ENCODE measurements around the gene CNOT3. TPM values are rescaled to one million over a fixed set of nuclear protein-coding genes. Genes with fewer than 3 reads are reported as not detected.

CNOT3 gene
- total and polyA plus RNA-seq, 2 of the 13 experiments (the other 11 are each of a cell fraction or from before 2014, with no cell fraction given), result 4.3 to 5.8 TPM

- TF ChIP-seq TCF7L2 (IDR thresholded peaks at IDR 0.05; ENCODE audit: low read depth, low read length) (no peak), AGO2 (optimal IDR thresholded peaks at IDR 0.05; ENCODE audit: low read depth, low read length) (peak; percentile 69), ZSCAN29 (CRISPR knock-in tag; conservative IDR thresholded peaks at IDR 0.05) (0 out of 2 replicates have a peak, but pooled peaks have one; percentile 14), ASH2L (IDR thresholded peaks at IDR 0.05; ENCODE audit: insufficient read length, low read depth, low read length) (peak; percentile 6), ZNF34 (CRISPR knock-in tag; IDR thresholded peaks at IDR 0.05; ENCODE audit: borderline replicate concordance) (no peak), ZSCAN20 (CRISPR knock-in tag; IDR thresholded peaks at IDR 0.05; ENCODE audit: borderline replicate concordance) (peak; percentile 43; the same call in 1 of the 2 replicates), ATF5 (CRISPR knock-in tag; IDR thresholded peaks at IDR 0.05; ENCODE audit: low read depth) (no peak), ZNF740 (CRISPR knock-in tag; IDR thresholded peaks at IDR 0.05) (0 out of 2 replicates have a peak, but pooled peaks have one; percentile 9), CENPBD1 (CRISPR knock-in tag; IDR thresholded peaks at IDR 0.05; ENCODE audit: borderline replicate concordance, low read depth) (0 out of 2 replicates have a peak, but pooled peaks have one; percentile 29), ZNF670 (CRISPR knock-in tag; IDR thresholded peaks at IDR 0.05; ENCODE audit: borderline replicate concordance) (no peak), BRD4 (CRISPR knock-in tag; IDR thresholded peaks at IDR 0.05) (0 out of 2 replicates have a peak, but pooled peaks have one; percentile 14), ZSCAN22 (CRISPR knock-in tag; IDR thresholded peaks at IDR 0.05) (0 out of 2 replicates have a peak, but pooled peaks have one; percentile 24), LCORL (IDR thresholded peaks at IDR 0.05) (no peak), LCORL (CRISPR knock-in tag; IDR thresholded peaks at IDR 0.05) (0 out of 2 replicates have a peak, but pooled peaks have one; percentile 12), PREB (CRISPR knock-in tag; IDR thresholded peaks at IDR 0.05) (no peak), ZNF691 (CRISPR knock-in tag; IDR thresholded peaks at IDR 0.05; ENCODE audit: borderline replicate concordance, low read depth) (0 out of 2 replicates have a peak, but pooled peaks have one; percentile 11), ZNF83 (CRISPR knock-in tag; IDR thresholded peaks at IDR 0.05; ENCODE audit: borderline replicate concordance) (no peak), GATA4 (IDR thresholded peaks at IDR 0.05; ENCODE audit: borderline replicate concordance, low read depth) (no peak), RBFOX2 (IDR thresholded peaks at IDR 0.05; ENCODE audit: low read depth, low read length) (peak; percentile 57; the same call in 1 of the 2 replicates), TEAD3 (CRISPR knock-in tag; optimal IDR thresholded peaks at IDR 0.05; ENCODE audit: borderline replicate concordance) (peak; percentile 10), REL (CRISPR knock-in tag; conservative IDR thresholded peaks at IDR 0.05) (peak; percentile 66; the same call in 1 of the 2 replicates)
These were observed 63.7 kb downstream of the CNOT3 start (continued) for GRCh38 chr19:54201172-54201701.

All from HepG2 (cell line).